ENCODE data around the gene DACT2. TPM values are rescaled to one million over a fixed set of nuclear protein-coding genes. Genes with fewer than 3 reads are reported as not detected.

The DACT2 gene
- total RNA-seq, 4 donors from 2014 or later: 0.24 TPM; not detected in 3

- Histone ChIP-seq H3K27ac (no peak overlapping the region), H3K4me3 (no peak overlapping the region), H3K9me3 (no peaks in the 10 kb centered on the region), H3K4me1 (no peaks in the 10 kb centered on the region), H3K27me3 (peaks cover 0 to under 1% (median 0%) of the 10 kb centered on the region in 3 donors), H3K36me3 (no peaks in the 10 kb centered on the region)
- TF ChIP-seq POLR2A (IDR thresholded peaks at IDR 0.05) (no peak), CTCF (IDR thresholded peaks at IDR 0.05 in 4 of 5, conservative IDR thresholded peaks at IDR 0.05 in 1 of 5) (no peak)
- intact Hi-C loops (cut with DNase I; ENCODE audit: low total_unique reads): no loop called here
- no peak for DNase-seq
- no peak for ATAC-seq
- in situ Hi-C loops (cut with MboI; ENCODE audit: low sequenced_read_pairs in 4 of 4): no loop called here
Measured at GRCh38 chr6:168308390-168309144, 11.0 kb downstream of the DACT2 start.

GRCh38 chr6:168307695-168308021, 11.9 kb downstream of the DACT2 start:
- no peak for ATAC-seq
- no peak for TF ChIP-seq POLR2A (IDR thresholded peaks at IDR 0.05)
- TF ChIP-seq CTCF (IDR thresholded peaks at IDR 0.05 in 4 of 5, conservative IDR thresholded peaks at IDR 0.05 in 1 of 5): no peak
- Histone ChIP-seq H3K27me3 (no peaks in the 10 kb centered on the region), H3K9me3 (no peaks in the 10 kb centered on the region), H3K4me3 (no peak overlapping the region), H3K36me3 (no peaks in the 10 kb centered on the region), H3K27ac (no peak overlapping the region), H3K4me1 (no peaks in the 10 kb centered on the region)
- in situ Hi-C loops (cut with MboI; ENCODE audit: low sequenced_read_pairs in 4 of 4) (no loop called here), intact Hi-C loops (cut with DNase I; ENCODE audit: low total_unique reads) (no loop called here)
- DNase-seq: no peak

- ATAC-seq: no peak
- intact Hi-C loops (cut with DNase I; ENCODE audit: low total_unique reads): no loop called here
- no peaks in the 10 kb centered on the region for H3K4me1 ChIP-seq
- DNase-seq: no peak
- no peak overlapping the region for H3K4me3 ChIP-seq
- no peaks in the 10 kb centered on the region for H3K36me3 ChIP-seq
- H3K9me3 ChIP-seq: no peaks in the 10 kb centered on the region
- in situ Hi-C loops (cut with MboI; ENCODE audit: low sequenced_read_pairs in 4 of 4): no loop called here
- H3K27ac ChIP-seq: no peak overlapping the region
- H3K27me3 ChIP-seq: no peaks in the 10 kb centered on the region
- no peak for TF ChIP-seq CTCF (IDR thresholded peaks at IDR 0.05 in 4 of 5, conservative IDR thresholded peaks at IDR 0.05 in 1 of 5)
- no peak for TF ChIP-seq POLR2A (IDR thresholded peaks at IDR 0.05)
Measured at GRCh38 chr6:168307015-168307694, 12.4 kb downstream of the DACT2 start.

GRCh38 chr6:168305863-168306262, 13.7 kb downstream of the DACT2 start:
- TF ChIP-seq CTCF (IDR thresholded peaks at IDR 0.05 in 4 of 5, conservative IDR thresholded peaks at IDR 0.05 in 1 of 5) (no peak), POLR2A (IDR thresholded peaks at IDR 0.05) (no peak)
- DNase-seq (no peak), ATAC-seq (no peak)
- in situ Hi-C loops (cut with MboI; ENCODE audit: low sequenced_read_pairs in 4 of 4): no loop called here
- H3K4me3 ChIP-seq: no peak overlapping the region
- no peak overlapping the region for H3K27ac ChIP-seq
- H3K36me3 ChIP-seq: no peaks in the 10 kb centered on the region
- no peaks in the 10 kb centered on the region for H3K9me3 ChIP-seq
- no peaks in the 10 kb centered on the region for H3K4me1 ChIP-seq
- intact Hi-C loops (cut with DNase I; ENCODE audit: low total_unique reads): no loop called here
- no peaks in the 10 kb centered on the region for H3K27me3 ChIP-seq

Data from gastrocnemius medialis (tissue), 4 donors.